ENCODE results near the gene PCK1.

DNA sequence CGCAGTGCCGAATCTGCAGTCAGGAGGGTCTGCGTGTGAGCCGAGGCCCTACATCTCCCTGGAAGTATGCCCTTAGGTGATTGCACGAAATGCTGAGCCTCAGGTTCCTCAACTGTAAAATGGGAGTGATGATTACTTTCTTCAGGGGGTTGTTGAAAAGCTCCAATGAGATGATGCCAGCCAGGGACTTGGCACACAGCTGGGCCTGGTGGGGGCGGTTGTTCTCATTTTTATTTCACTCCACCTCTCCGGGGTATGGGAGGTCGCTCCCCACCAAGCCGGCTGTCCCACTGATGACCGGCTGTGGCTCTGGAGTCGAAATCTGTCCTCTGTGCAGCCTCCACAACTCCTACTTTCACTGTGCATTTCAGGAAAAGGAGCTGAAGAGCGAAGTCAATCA lies 8.1 kb downstream of the PCK1 start:
- TF ChIP-seq, protein P1, sequence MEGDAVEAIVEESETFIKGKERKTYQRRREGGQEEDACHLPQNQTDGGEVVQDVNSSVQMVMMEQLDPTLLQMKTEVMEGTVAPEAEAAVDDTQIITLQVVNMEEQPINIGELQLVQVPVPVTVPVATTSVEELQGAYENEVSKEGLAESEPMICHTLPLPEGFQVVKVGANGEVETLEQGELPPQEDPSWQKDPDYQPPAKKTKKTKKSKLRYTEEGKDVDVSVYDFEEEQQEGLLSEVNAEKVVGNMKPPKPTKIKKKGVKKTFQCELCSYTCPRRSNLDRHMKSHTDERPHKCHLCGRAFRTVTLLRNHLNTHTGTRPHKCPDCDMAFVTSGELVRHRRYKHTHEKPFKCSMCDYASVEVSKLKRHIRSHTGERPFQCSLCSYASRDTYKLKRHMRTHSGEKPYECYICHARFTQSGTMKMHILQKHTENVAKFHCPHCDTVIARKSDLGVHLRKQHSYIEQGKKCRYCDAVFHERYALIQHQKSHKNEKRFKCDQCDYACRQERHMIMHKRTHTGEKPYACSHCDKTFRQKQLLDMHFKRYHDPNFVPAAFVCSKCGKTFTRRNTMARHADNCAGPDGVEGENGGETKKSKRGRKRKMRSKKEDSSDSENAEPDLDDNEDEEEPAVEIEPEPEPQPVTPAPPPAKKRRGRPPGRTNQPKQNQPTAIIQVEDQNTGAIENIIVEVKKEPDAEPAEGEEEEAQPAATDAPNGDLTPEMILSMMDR (IDR thresholded peaks at IDR 0.05) = no peak
- no peak for TF ChIP-seq TCF7L2 (IDR thresholded peaks at IDR 0.05; ENCODE audit: low read depth, low read length)

Measured in Panc1 (cell line).